HG03159 (cell line): ENCODE measurements around the gene NEMP1.

Source experiments
- ATAC-seq: cut with Tn5 transposase; IDR thresholded peaks from one replicate; pipeline ENCODE4 v1.9.1; 2021; ENCODE audit warnings: mild to moderate bottlenecking, moderate library complexity; ENCODE audit not compliant: unreplicated experiment

Gene NEMP1

DNA sequence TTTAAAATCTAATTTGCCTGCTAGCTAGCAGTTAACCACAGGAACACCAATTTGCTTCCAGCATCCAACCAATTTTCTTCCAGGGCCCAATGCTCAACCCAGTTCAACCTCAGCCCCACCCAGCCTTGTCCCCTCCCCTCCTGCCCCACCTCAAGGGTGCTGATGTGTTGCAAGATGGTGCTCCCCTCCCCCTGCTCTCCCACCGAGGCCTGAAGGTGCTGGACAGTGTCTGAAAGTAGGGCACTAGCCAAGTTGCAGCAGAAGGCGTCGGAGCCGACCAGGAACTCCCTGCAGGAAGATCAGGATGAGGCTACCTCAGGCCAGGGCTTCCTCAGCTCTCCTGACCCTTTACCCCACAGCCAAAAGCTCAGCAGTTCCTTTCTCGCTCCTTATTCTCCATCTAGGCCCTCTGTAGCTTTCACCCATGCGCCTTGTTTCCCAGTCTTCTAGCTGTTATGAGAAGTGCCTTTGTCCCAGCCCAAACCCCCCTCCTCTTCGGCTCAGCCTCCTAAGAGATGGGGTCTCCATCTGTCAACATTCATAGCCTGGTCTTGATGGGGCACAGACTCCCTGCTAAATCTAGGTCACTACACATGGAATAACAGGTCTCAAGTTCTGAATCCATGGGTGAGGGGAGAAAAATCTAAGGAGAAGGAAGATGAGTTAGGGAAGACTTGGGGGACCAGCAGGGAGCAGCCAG lies 29.0 kb upstream of the NEMP1 start:
- no peak for ATAC-seq

DNA sequence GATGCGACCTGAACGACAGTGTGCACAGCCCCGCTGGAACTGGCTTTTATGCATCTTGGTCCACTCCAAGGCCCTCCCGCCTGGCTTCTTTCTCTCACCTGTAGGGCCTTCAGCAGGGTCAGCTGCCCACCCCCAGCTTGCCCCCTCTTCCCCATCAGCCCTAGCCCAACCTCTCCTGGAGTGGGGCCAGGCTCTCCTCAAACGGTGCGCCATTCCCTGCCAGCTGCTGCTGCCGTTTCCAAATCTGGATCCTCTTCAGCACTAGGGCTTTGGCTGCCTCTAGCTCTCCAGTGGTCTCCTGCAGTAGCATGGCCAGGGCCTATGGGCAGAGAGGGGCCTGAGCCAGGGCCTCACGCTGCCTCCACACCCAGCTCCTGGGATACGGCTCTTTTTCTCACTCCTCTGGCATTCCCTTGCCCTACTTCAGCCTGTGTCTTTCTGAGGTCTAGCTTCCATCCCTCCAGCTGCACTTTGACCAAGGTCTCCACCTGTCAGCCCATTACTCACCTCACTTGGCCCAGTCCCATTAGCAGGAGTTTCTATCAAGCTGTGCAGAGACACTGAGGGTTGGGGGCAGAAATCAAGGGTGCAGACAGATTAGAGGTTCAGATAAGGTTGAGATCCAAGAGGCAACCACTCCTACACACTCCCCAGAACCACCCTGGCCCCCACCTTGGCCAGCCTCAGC lies 27.6 kb upstream of the NEMP1 start:
- no peak for ATAC-seq

DNA sequence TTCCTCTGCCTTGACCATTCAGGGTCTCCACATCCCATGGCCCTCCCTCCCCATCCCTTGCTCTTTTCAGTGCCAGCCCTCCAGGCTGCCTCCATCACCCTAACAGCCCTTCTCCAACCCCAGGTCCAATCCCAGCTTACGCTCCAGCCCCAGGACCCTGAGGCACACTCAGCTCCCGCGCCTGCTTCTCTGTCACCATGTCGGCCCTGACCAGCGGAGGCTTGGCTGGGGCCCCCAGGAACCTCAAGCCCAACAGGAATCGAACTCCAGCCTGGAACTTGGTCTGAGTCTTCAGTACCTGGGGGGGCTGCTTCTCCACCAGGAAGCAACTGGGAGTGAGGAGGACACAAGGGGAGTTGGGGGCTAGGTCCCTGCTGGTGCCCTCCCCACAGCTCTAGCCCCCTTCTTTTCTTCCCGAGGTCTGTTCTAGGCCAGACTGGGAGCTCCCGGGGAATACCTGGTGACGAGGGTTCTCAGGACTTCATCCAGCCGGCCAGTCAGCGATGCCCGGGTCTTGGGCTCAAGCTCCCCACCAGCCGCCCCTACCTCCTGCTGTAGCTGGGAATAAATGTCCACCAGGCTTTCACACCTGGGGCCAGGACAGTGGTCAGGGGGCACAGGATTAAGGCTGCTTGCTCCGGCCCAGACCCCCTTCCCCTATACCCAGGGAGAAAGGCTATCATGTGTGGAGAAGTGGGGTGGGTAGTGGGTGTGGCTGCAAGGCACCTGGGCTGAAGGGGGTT lies 26.6 kb upstream of the NEMP1 start:
- no peak for ATAC-seq

DNA sequence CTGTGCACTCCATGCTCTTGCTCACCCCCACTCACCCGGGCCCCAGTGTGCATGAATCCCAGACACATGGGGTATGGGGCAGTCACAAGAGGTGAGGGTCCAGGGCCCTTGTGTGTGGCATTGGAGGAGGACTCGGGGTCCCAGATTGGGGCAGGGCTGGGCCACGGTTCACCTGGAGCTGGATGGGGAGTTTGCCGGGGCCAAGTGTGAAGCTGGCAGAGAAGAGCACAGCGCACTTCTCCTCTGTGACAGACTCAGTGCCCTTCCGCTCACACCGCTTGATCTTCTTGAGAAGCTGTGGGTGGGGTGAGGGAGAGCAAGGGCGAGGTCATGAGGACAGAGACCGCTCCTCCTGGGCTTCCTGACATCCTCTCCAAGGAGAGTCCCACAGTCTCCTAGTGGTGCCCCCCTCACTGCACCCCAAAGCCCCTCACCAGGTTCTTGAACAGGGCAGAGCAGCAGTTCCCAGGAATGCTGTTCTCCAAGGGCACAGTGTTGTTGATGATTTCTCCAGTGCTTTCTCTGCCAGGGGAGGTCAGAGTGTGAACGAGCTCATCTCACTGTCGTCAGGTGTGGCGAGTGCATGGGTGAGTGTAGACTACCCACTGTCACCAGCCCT lies 25.8 kb upstream of the NEMP1 start:
- ATAC-seq: no peak

DNA sequence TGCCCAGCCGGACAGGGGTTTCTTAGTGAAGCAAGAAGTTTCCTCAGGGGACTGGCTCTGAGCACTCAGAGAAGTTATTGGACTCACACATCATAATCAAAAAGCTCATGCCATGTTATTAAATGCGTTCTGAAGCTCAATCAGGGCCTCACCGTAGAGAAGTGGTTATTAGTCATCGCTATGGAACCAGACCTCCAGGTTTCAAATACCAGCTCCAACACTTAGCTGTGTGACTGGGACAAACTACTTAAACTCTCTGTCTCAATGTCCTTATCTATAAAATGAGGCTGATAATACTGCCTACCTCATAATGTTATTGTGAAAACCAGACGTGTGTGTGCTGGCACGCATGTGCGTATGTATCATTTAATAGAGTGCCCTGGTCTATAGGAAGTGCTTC lies 25.3 kb upstream of the NEMP1 start:
- no peak for ATAC-seq

DNA sequence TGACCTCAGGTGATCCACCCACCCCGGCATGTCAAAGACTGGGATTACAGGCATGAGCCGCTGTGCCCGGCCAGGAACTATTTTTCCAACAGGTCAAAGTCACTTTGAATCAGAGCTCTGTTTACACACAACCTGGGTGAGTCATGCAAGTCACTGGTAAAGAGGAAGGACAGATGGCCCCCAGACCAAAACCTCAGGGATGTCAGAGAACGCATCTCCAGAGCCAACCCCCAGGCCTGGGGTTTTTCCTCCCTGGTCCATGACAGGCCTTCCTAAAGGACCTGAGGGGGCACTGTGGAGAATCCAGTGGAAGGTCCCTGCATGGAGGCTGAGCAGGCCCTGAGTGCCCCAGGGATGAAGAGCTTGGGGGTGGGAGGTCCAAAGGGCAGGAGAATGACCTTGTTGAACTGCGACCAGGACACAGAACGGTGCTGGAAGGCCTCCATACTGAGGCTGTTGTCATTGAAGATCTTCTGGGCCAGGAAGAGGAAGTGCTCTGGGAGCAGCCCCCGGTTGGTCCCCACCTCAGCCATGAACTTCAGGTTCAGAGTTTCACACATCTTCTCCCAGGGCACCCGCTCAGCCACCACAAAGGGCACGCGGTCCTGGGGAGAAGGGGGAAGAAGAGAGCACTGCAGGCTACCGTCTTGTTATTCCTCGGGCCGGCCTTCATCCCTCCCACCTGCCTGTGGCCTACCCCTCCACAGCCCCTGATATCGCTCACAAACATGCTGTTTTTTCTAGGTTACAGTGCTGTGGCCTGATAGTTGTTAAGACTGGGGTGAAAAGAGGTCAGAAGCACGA lies 23.5 kb upstream of the NEMP1 start:
- ATAC-seq: no peak

DNA sequence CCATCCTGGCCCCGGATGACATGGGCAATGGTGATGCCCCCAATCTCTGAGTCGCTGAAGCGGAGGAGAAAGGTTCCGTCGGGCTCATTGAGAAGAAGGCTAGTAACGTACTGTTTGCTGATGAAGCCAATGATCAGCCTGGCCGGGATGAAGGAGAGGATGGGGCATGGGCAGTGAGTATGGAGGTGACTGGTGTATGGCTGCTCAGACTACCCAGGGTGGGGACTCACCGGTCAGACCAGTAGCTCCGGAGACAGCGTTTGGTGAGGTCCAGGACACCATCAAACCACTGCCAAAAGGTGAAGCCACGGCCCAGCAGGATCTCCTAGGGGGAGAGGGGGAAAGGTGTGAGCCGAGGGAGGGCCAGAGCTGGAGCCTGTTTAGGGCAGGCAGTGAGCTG lies 21.2 kb upstream of the NEMP1 start:
- ATAC-seq: no peak

DNA sequence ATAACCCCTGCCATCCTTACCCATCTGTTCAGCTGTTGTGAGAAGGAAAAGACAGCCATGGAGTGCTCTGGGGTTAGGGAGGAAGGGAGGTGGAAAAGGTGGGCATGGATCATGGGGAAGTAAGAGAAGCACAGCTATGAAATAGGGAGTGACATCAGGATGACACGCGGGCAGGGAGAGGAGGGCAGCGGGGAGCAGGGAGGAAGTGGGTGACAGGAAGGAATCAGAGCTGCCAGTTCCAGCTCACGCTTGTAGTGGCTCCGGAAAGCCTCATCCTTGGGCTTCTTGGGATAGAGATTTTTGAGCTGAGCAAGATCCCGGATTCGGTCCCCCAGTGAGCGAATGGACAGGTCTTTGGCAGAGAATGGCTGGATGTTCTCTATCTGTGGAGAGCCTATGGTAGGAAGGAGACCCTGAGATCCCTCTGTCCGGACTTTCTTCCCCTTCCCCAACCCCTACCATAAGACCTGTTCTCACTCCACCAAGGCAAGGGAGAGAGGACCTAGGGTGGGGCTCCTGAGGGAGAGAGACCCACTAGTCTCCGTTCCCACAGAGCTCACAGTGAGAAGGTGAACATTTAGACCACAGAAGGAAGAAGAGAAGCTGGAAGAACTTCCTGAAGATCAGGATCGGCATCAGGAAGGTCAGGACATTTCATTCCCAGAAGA lies 20.6 kb upstream of the NEMP1 start:
- no peak for ATAC-seq

DNA sequence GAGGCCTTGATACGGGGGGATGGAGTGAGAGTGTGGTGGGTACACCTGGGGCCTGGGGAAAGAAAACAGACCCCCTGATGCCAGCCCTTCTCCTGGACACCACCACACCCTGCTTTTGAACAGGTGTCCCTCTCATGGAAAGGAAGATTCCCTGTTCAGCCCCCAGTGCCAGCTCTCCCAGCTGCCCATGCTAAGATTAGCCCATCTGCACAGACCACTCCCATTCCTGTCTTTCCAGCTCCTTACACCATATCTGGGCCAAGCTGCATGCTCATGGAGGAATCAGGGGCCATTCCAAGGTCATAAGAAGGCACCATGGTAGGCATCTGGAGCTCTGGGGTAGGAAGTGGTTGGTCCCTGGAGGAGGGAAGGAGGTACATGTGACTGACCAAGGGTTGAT lies 20.0 kb upstream of the NEMP1 start:
- no peak for ATAC-seq

DNA sequence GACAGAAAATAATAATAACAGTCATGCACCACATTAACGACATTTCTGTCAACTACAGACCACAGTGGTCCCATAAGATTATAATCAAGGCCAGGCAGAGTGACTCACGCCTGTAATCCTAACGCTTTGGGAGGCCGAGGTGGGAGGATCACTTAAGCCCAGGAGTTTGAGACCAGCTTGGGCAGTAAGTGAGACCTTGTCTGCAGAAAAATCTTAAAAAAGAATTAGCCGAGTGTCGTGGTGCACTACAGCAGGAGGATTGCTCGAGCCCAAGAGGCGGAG lies 18.9 kb upstream of the NEMP1 start:
- no peak for ATAC-seq

DNA sequence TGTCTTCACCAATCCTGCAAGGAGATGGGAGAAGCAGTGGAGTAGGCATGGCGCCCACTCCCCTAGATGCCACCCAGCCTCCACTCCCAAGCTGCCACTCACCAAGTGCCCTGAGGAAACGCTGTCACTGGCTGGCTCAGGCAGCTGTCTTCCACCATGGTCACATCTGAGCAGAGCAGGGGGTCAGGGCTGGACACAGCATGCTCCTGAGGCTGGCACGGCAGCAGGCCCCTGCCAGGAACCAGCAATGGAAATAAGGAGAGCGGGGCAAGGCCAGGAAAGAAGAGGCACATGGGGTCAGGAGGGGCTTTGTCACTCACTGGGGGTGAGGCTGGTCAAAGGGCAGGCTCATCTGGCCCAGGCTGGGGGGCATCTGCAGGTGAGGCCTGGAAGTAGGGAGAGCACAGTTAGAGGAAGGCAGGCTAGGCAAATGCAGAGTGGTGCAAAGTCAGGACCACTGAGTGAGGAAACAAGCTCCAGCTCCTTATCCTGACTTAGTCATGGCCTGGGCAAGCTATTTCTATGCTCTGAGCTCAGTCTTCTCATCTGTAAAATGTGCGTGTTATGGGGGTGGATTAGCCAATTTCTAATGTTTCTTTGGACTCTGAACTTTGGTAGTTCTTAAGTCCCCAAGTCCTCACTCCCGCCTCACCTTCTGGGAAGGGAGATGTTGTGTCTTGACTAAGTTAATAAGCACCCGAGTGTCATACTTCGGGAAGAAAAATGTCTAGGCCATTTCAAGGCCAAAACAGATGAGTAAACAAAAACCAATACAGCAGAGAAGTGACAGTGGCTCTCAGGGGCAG lies 18.4 kb upstream of the NEMP1 start:
- ATAC-seq: no peak

DNA sequence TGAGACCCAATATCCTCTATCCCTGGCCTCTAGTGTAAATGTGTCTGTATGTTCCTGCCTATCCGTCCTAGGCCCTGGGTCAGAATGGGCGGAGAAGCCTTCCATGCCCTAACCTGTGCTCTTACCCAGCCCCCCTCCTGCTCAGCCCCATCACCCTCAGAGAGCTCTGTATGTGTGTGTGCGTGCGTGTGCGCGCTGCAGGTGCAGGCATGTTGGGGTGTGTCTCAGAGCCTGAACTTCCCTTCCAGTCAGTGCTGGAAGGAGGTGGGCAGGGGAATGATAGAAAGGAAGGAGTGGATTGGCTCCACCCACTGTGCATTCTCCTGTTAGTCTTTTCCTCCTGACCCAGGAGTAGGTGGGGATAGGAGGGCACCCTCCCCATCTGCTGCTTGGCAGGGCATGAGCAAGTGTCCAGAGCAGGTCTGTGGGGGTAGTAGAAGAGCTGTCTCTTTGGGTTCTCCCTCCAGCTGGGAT lies 17.5 kb upstream of the NEMP1 start:
- ATAC-seq: no peak

DNA sequence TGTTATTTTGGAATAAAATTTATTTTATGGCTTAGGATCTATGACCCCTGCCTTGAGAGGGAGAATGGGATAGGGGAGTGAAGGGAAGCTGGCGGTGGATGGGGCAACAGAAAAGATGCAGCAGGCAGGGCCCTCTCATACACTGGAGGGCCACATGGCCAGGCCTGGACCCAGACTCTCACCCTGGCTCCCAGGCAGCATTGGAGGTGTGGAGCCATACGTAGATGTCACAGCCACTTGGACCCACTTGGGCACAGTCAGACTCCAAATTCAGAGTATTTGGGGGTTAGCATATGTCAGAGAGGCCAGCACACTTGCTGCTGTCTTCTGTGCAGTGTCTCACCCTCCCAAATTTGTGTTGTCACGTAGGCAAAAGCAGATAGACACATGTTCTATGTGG lies 16.8 kb upstream of the NEMP1 start:
- ATAC-seq: no peak

DNA sequence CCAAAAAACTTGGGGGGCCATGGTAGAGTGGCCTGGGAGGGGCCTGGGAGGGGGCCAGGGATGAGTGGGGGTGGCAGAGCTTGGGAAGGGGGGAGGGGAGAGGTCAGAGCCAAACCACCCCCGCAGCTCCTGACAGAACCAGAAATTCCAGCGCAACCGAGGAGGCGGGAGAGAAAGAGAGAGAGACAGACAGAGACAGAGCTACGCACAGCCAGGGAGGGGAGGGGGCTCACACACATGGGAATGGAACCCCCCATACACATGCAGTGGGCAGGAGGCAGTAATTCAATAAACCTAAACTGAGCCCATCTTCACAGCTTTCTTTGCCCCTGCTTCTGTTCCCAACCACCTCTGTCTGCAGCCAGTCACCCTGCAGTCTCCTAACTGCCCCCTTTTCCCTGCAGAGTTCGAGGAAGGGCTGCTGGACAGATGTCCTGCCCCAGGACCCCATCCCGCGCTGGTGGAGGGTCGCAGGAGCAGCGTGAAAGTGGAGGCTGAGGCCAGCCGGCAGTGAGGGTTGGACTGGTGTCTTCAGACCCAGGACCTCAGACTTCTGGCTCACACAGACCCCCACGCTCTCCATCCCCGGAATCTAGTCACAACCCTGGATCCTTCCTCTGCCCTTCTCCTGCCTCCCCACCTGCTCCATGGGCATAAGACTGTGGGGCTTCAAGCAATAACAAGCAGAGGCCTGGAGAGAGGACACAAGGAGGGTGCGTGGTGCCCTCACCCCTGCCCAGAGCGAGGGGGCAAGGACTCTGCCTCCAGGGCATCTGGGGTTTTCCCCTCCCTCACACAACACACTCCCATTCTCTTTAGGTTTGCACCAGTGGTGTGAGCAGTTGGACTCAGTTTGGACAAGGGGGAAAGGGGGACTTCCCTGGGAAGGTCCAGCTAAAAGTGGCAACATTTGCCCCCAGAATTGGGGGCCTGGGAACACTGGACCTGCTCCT lies 15.9 kb upstream of the NEMP1 start:
- ATAC-seq: no peak

DNA sequence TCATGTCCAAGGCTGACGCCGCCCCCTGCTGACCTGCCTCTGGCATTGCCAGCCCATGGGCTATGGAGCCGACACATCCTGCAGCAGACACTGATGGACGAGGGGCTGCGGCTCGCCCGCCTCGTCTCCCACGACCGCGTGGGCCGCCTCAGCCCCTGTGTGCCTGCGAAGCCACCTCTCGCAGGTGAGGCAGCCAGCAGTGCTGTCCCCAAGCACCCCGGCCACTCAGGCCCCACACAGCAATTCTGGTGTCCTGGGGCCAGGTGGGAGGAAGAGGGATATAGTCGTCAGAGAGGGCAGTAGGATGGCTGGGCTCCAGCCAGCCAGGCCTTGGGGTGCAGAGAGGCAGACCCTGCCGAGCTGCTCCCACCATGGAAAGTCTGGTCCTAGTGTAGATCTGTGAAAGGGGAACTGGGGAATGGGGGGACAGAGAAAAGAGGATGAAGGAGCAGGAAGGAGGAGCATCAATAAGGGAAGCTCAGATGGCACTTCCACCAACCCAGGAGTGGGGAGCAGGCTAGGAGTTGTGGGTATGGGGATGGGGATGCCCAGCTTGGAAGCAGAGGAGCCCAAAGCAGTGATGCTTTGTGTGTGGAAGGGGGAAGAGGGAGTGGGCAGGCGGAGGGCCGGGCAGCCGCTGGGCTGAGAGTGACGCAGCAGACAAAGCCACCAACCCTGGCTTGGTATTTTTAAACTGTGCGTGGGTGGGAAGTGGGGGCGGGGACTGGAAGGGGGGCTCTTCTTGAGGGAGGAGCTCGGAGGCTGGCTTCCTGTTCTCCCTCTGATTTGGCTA lies 15.0 kb upstream of the NEMP1 start:
- ATAC-seq: no peak

DNA sequence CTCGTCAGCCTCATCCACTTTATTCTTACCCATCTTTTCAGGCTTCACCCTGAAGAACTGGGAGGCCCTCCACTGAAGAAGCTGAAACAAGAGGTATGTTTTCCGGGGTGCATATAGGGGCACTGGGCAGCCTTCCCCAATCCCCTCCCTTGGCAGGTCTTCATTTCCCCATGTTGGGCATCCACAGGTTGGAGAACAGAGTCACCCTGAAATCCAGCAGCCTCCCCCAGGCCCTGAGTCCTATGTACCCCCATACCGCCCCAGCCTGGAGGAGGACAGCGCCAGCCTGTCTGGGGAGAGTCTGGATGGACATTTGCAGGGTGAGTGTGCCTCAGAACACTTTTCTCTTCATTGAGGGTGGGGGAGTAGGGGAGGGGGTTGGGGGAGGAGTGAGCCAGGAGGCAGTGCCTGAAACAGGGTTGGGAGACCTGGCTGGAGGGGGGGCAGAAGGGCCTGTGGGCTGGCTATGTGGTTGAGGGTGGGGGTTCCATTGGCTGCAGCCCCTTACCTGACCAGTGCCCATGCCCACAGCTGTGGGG lies 14.4 kb upstream of the NEMP1 start:
- no peak for ATAC-seq

DNA sequence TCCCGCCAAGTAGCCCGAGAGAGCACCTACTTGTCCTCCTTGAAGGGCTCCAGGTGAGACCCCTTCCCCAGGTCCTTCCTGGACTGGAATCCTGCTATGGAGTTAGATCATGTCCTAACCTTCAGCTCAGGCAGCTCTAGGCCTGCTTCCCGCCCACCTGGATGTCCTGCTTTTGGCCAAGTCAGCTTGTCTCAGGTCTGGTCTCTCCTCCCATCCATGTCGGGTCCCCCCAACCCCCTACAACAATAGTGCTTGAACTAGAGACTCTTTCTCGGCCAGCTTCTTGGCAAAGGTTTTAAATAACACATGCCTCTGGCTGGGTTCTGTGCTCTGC lies 13.9 kb upstream of the NEMP1 start:
- no peak for ATAC-seq
